Gastroesophageal sphincter (tissue), 4 donors: ENCODE results near the gene HOXD13. TPM values are rescaled to one million over a fixed set of nuclear protein-coding genes. Genes with fewer than 3 reads are reported as not detected.
A peak's percentile ranks its signal among the peaks of the same experiment; 100 is the strongest.

ENCODE experiments used
- ATAC-seq: fragments of 150-250 bp; one replicate; pipeline ENCODE4 v1.9.1; 2016; ENCODE audit warnings: mild to moderate bottlenecking, moderate library complexity
- H3K27ac ChIP-seq, 4 donors: fragments of 200-600 bp; sonication (generic) in 3 of 4; 1 replicate in 3 of 4; 2 replicates in 1 of 4; pipeline ENCODE4 v1.5.1; 2016 to 2019
- H3K27me3 ChIP-seq: fragments of 200-600 bp; sonication (generic); one replicate; pipeline ENCODE4 v1.5.1; 2019
- H3K36me3 ChIP-seq, 2 donors: fragments of 200-600 bp; sonication (generic); one replicate each; pipeline ENCODE4 v1.5.1; 2019; ENCODE audit warnings: control low read depth in 1 of 2
- H3K4me1 ChIP-seq, 3 donors: fragments of 200-600 bp; sonication (generic); 1 replicate in 2 of 3; 2 replicates in 1 of 3; pipeline ENCODE4 v1.5.1; 2016 to 2019; ENCODE audit warnings: control low read depth in 2 of 3
- H3K4me3 ChIP-seq, 2 donors: fragments of 200-600 bp; sonication (generic); one replicate each; pipeline ENCODE4 v1.5.1; 2019; ENCODE audit warnings: mild to moderate bottlenecking in 1 of 2, moderate library complexity in 1 of 2
- H3K9me3 ChIP-seq, 3 donors: fragments of 200-600 bp; sonication (generic); one replicate each; pipeline ENCODE4 v1.5.1; 2017 to 2019; ENCODE audit warnings: control low read depth in 2 of 3
- CTCF ChIP-seq, 4 experiments: fragments of 200-600 bp in 2 of 4; fragments of 450-650 bp in 2 of 4; sonication (generic) in 1 of 4; IDR thresholded peaks; one replicate each; pipeline ENCODE4 v1.5.1; 2017 to 2019; ENCODE audit warnings: antibody characterized with exemption in 4 of 4, mild to moderate bottlenecking in 2 of 4, moderate library complexity in 2 of 4
- EP300 ChIP-seq: sonication (generic); formaldehyde crosslinking; IDR thresholded peaks from one replicate; pipeline ENCODE4 v1.6.1; 2017; ENCODE audit warnings: antibody characterized with exemption, mild to moderate bottlenecking
- POLR2A ChIP-seq, 2 donors: fragments of 450-650 bp; IDR thresholded peaks; one replicate each; pipeline ENCODE4 v1.6.1; 2017; ENCODE audit warnings: antibody characterized with exemption in 2 of 2, mild to moderate bottlenecking in 2 of 2, moderate library complexity in 1 of 2
- POLR2AphosphoS5 ChIP-seq: sonication (generic); formaldehyde crosslinking; IDR thresholded peaks from one replicate; pipeline ENCODE4 v1.6.1; 2017; ENCODE audit warnings: antibody characterized with exemption
- WGBS, 2 donors: methylation state at CpG; one replicate each; pipeline ENCODE4 v1.1.5; 2018; ENCODE audit warnings: low coverage in 1 of 2; 5-methylcytosine and 5-hydroxymethylcytosine counted together
- total RNA-seq, 4 donors: library from RNA; depleted of rRNA; stranded (reverse); fragments of >200 nt; gene quantifications; one replicate each; pipeline ENCODE4 v1.1.0, GENCODE V29; 2016

HOXD13 gene
- total RNA-seq, 4 donors from 2014 or later: not detected

GRCh38 chr2:176067589-176068418 is 24.7 kb upstream of the HOXD13 start:
- peak; percentile 24 for ATAC-seq
- no peak for TF ChIP-seq EP300
- no peak for TF ChIP-seq POLR2A (IDR thresholded peaks at IDR 0.05)
- TF ChIP-seq POLR2AphosphoS5: no peak
- no peak for TF ChIP-seq CTCF (IDR thresholded peaks at IDR 0.05)
- no peaks in the 10 kb centered on the region for H3K36me3 ChIP-seq
- H3K4me3 ChIP-seq: peak overlapping the region in 1 of 2 donors; percentile 37
- 0 to 4% methylated on average over 2 to 5 of the region's 38 CpGs for WGBS, 2 donors
- H3K27ac ChIP-seq: no peak overlapping the region
- no peaks in the 10 kb centered on the region for H3K9me3 ChIP-seq
- H3K27me3 ChIP-seq: peaks cover 94% of the 10 kb centered on the region
- H3K4me1 ChIP-seq: peaks cover 0 to 31% (median 14%) of the 10 kb centered on the region in 3 donors

- Histone ChIP-seq H3K9me3 (no peaks in the 10 kb centered on the region), H3K4me3 (no peak overlapping the region), H3K4me1 (peaks cover 0 to 35% (median 14%) of the 10 kb centered on the region in 3 donors), H3K27me3 (peaks cover 94% of the 10 kb centered on the region), H3K27ac (no peak overlapping the region), H3K36me3 (no peaks in the 10 kb centered on the region)
- WGBS, 2 donors: 0% methylated on average over 8 of the region's 30 CpGs; no CpG with 5 or more reads in 1 of the 2 donors
- ATAC-seq: no peak
- TF ChIP-seq POLR2A (IDR thresholded peaks at IDR 0.05) (no peak), POLR2AphosphoS5 (no peak), EP300 (no peak), CTCF (IDR thresholded peaks at IDR 0.05) (no peak)
These were observed 24.1 kb upstream of the HOXD13 start for GRCh38 chr2:176068419-176068832.

- TF ChIP-seq CTCF (IDR thresholded peaks at IDR 0.05) (no peak), POLR2AphosphoS5 (no peak), EP300 (no peak), POLR2A (IDR thresholded peaks at IDR 0.05) (no peak)
- peaks cover 0 to 12% (median 0%) of the 10 kb centered on the region in 3 donors for H3K9me3 ChIP-seq
- WGBS, 2 donors: 8% methylated on average over 4 to 15 of the region's 58 CpGs
- no peak overlapping the region for H3K4me3 ChIP-seq
- H3K4me1 ChIP-seq: peaks cover 0 to 35% (median 14%) of the 10 kb centered on the region in 3 donors
- peaks cover 100% of the 10 kb centered on the region for H3K27me3 ChIP-seq
- H3K27ac ChIP-seq: no peak overlapping the region
- H3K36me3 ChIP-seq: no peaks in the 10 kb centered on the region
- no peak for ATAC-seq
These were observed 20.9 kb upstream of the HOXD13 start for GRCh38 chr2:176071330-176072291.

- WGBS, 2 donors: 8 to 21% methylated on average over 2 of the region's 5 CpGs
- peaks cover 100% of the 10 kb centered on the region for H3K27me3 ChIP-seq
- TF ChIP-seq EP300: no peak
- no peak for TF ChIP-seq CTCF (IDR thresholded peaks at IDR 0.05)
- TF ChIP-seq POLR2AphosphoS5: no peak
- no peak for TF ChIP-seq POLR2A (IDR thresholded peaks at IDR 0.05)
- peaks cover 0 to 14% (median 0%) of the 10 kb centered on the region in 3 donors for H3K9me3 ChIP-seq
- no peak overlapping the region for H3K27ac ChIP-seq
- no peak for ATAC-seq
- H3K4me1 ChIP-seq: peaks cover 0 to 29% (median 12%) of the 10 kb centered on the region in 3 donors
- H3K36me3 ChIP-seq: no peaks in the 10 kb centered on the region
- H3K4me3 ChIP-seq: no peak overlapping the region
These were observed 20.2 kb upstream of the HOXD13 start for GRCh38 chr2:176072292-176072669.
